ENCODE results near the gene UGDH. TPM values are rescaled to one million over a fixed set of nuclear protein-coding genes. Genes with fewer than 3 reads are reported as not detected.

Gene UGDH
- total and polyA plus RNA-seq, 2 donors (not counting 3 experiments of a cell fraction or from before 2014, with no cell fraction given): 41.3 to 62.1 TPM

DNA sequence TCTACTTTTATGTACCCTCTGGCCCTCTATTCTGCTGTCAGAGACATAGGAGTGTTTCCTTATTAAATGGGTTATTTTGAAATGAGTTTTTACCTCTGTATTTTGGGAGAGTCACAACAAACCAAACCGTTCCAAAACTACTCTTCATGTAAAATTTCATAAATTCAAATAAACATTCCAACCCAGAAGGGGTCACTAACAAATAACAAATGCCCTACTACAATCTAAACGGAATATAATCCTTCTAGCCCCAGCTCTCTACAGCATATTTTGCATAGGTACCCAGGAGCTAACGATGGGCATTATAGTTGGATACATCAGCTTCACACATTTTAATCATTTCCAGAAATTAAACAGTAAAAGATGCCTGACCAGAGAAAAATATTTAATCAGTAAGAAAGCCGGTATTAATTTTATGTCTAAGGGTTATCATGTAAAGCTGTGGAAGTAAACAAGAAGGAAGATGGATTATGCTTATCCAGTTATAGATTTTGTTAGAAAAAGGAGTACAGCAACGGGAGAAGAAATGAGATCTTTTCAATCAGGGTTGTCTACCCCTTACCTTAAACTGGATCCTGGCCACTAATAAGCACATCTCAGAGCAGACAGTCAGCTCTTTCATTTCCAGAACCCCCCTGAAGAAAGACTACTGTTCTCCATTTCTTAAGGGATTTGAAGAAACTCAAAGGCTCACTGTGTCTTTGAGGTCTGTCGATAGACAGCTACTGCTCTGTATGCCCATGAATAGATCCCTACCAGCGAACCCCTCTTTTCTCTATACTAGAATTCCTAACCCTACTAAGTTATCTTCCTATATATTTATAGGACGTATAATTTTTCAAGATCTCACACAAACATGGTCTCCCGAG lies 1.2 kb downstream of the UGDH start:
- H3K4me1 ChIP-seq (ENCODE audit: control insufficient read depth, extremely low read depth, insufficient read depth, low read length): peaks cover 22% of the 10 kb centered on the region
- peaks cover 55% of the 10 kb centered on the region for H3K79me2 ChIP-seq (ENCODE audit: control insufficient read depth, insufficient read depth, low read length)
- dilution Hi-C loops (cut with MboI; ENCODE audit: extremely low pct_ligation_motif_present, low sequenced_read_pairs): no loop called here
- DNase-seq (ENCODE audit: low read depth, low spot score): no peak
- H4K20me1 ChIP-seq (replicated peaks; ENCODE audit: control insufficient read depth, extremely low read depth, insufficient read depth, low read length): no peaks in the 10 kb centered on the region
- peak overlapping the region; percentile 50 to 92 (median 60) for H3K4me3 ChIP-seq (replicated peaks in 1 of 3; ENCODE audit: insufficient read depth in 1 of 3, low read depth in 1 of 3, low read length in 3 of 3)
- H3K9me1 ChIP-seq (replicated peaks; ENCODE audit: control insufficient read depth, extremely low read depth, insufficient read depth, low read length): no peaks in the 10 kb centered on the region
- TF ChIP-seq, protein P1, sequence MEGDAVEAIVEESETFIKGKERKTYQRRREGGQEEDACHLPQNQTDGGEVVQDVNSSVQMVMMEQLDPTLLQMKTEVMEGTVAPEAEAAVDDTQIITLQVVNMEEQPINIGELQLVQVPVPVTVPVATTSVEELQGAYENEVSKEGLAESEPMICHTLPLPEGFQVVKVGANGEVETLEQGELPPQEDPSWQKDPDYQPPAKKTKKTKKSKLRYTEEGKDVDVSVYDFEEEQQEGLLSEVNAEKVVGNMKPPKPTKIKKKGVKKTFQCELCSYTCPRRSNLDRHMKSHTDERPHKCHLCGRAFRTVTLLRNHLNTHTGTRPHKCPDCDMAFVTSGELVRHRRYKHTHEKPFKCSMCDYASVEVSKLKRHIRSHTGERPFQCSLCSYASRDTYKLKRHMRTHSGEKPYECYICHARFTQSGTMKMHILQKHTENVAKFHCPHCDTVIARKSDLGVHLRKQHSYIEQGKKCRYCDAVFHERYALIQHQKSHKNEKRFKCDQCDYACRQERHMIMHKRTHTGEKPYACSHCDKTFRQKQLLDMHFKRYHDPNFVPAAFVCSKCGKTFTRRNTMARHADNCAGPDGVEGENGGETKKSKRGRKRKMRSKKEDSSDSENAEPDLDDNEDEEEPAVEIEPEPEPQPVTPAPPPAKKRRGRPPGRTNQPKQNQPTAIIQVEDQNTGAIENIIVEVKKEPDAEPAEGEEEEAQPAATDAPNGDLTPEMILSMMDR (IDR thresholded peaks at IDR 0.05; ENCODE audit: extremely low read depth in 1 of 2, insufficient read depth in 1 of 2, low read depth in 1 of 2, low read length in 2 of 2): no peak
- H3K27ac ChIP-seq (ENCODE audit: insufficient read depth, low read depth, low read length): peak overlapping the region; percentile 90
- H3K9ac ChIP-seq (replicated peaks; ENCODE audit: extremely low read depth, insufficient read depth, low read length): peak overlapping the region; percentile 73
- no TSS peak for BruUV-seq (replicated peaks)
- peak overlapping the region; percentile 64 for H2AFZ ChIP-seq (ENCODE audit: low read depth, low read length)
- H3K36me3 ChIP-seq (ENCODE audit: control insufficient read depth in 2 of 2, extremely low read depth in 1 of 2, insufficient read depth in 2 of 2, low read length in 2 of 2): no peaks in the 10 kb centered on the region
- ChIA-PET CTCF (interaction anchor here (1.1 to 2.3 kb wide), 5 partner anchors 21 to 134 kb away, joined by 3 to 11 read pairs (median 6); partner anchors contain the start of gene SMIM14), POLR2A (interaction anchor here (1.2 to 3.7 kb wide), 2 partner anchors 16 to 112 kb away, joined by 3 to 42 read pairs; partner anchors contain the start of gene SMIM14)
- FAIRE-seq: no peak
- peak overlapping the region; percentile 90 for H3K4me2 ChIP-seq (ENCODE audit: insufficient read depth, low read length)
- intact Hi-C loops (cut with micrococcal nuclease): loop anchor here (2.0 to 10.0 kb wide), 4 partner anchors 96 to 791 kb away; partner anchors contain the start of gene UBE2K
- no peaks in the 10 kb centered on the region for H3K9me3 ChIP-seq (replicated peaks; ENCODE audit: control insufficient read depth, insufficient read depth, low read length)
- no peaks in the 10 kb centered on the region for H3K27me3 ChIP-seq (ENCODE audit: control insufficient read depth in 2 of 2, insufficient read depth in 2 of 2, low read length in 2 of 2)
